ENCODE data around the gene PLCL2.
A peak's percentile ranks its signal among the peaks of the same experiment; 100 is the strongest.

The PLCL2 gene

GRCh38 chr3:17070161-17070959, 185.6 kb downstream of the PLCL2 start:
- peaks cover 62% of the 10 kb centered on the region for H3K36me3 Mint-ChIP-seq (ENCODE audit: low read depth)
- no peaks in the 10 kb centered on the region for H3K9me3 Mint-ChIP-seq
- no peak for DNase-seq

GRCh38 chr3:17074559-17074958, 189.8 kb downstream of the PLCL2 start:
- peaks cover 77% of the 10 kb centered on the region for H3K36me3 Mint-ChIP-seq (ENCODE audit: low read depth)
- peaks cover 63% of the 10 kb centered on the region for H3K4me1 Mint-ChIP-seq (ENCODE audit: low read depth)
- H3K4me3 Mint-ChIP-seq = no peak overlapping the region
- H3K27me3 Mint-ChIP-seq = no peaks in the 10 kb centered on the region
- peaks cover 4% of the 10 kb centered on the region for H3K9me3 Mint-ChIP-seq
- H3K27ac Mint-ChIP-seq = no peak overlapping the region
- DNase-seq = no peak

More at GRCh38 chr3:17070161-17070959, 185.6 kb downstream of the PLCL2 start:
- H3K27ac Mint-ChIP-seq = peak overlapping the region; percentile 19
- peaks cover 34% of the 10 kb centered on the region for H3K4me1 Mint-ChIP-seq (ENCODE audit: low read depth)
- H3K4me3 Mint-ChIP-seq = no peak overlapping the region
- no peaks in the 10 kb centered on the region for H3K27me3 Mint-ChIP-seq

- peaks cover 4% of the 10 kb centered on the region for H3K9me3 Mint-ChIP-seq
- DNase-seq = no peak
- H3K4me1 Mint-ChIP-seq (ENCODE audit: low read depth) = peaks cover 68% of the 10 kb centered on the region
- H3K36me3 Mint-ChIP-seq (ENCODE audit: low read depth) = peaks cover 75% of the 10 kb centered on the region
- H3K4me3 Mint-ChIP-seq = no peak overlapping the region
- H3K27me3 Mint-ChIP-seq = no peaks in the 10 kb centered on the region
- no peak overlapping the region for H3K27ac Mint-ChIP-seq
Observed at GRCh38 chr3:17075358-17075757, 190.6 kb downstream of the PLCL2 start.

- peaks cover 74% of the 10 kb centered on the region for H3K36me3 Mint-ChIP-seq (ENCODE audit: low read depth)
- H3K4me1 Mint-ChIP-seq (ENCODE audit: low read depth) = peaks cover 66% of the 10 kb centered on the region
- H3K27me3 Mint-ChIP-seq = no peaks in the 10 kb centered on the region
- DNase-seq = no peak
- H3K9me3 Mint-ChIP-seq = peaks cover 4% of the 10 kb centered on the region
- no peak overlapping the region for H3K27ac Mint-ChIP-seq
- no peak overlapping the region for H3K4me3 Mint-ChIP-seq
Observed at GRCh38 chr3:17075907-17076306, 191.2 kb downstream of the PLCL2 start.

- peaks cover 68% of the 10 kb centered on the region for H3K4me1 Mint-ChIP-seq (ENCODE audit: low read depth)
Observed at GRCh38 chr3:17076940-17077605, 192.3 kb downstream of the PLCL2 start.

GRCh38 chr3:17077606-17078005, 192.9 kb downstream of the PLCL2 start:
- peaks cover 4% of the 10 kb centered on the region for H3K9me3 Mint-ChIP-seq
- DNase-seq = no peak
- H3K27me3 Mint-ChIP-seq = no peaks in the 10 kb centered on the region
- peaks cover 82% of the 10 kb centered on the region for H3K36me3 Mint-ChIP-seq (ENCODE audit: low read depth)
- no peak overlapping the region for H3K4me3 Mint-ChIP-seq
- H3K4me1 Mint-ChIP-seq (ENCODE audit: low read depth) = peaks cover 68% of the 10 kb centered on the region
- peak overlapping the region; percentile 1 for H3K27ac Mint-ChIP-seq

More at GRCh38 chr3:17076940-17077605, 192.3 kb downstream of the PLCL2 start:
- Mint-ChIP-seq H3K27me3 (no peaks in the 10 kb centered on the region), H3K9me3 (peaks cover 4% of the 10 kb centered on the region), H3K4me3 (no peak overlapping the region), H3K36me3 (ENCODE audit: low read depth) (peaks cover 77% of the 10 kb centered on the region), H3K27ac (peak overlapping the region; percentile 1)
- no peak for DNase-seq

- peaks cover 59% of the 10 kb centered on the region for H3K4me1 Mint-ChIP-seq (ENCODE audit: low read depth)
- H3K36me3 Mint-ChIP-seq (ENCODE audit: low read depth) = peaks cover 86% of the 10 kb centered on the region
- H3K4me3 Mint-ChIP-seq = no peak overlapping the region
- no peaks in the 10 kb centered on the region for H3K27me3 Mint-ChIP-seq
- no peak for DNase-seq
- peak overlapping the region; percentile 38 for H3K27ac Mint-ChIP-seq
- H3K9me3 Mint-ChIP-seq = peaks cover 4% of the 10 kb centered on the region
Observed at GRCh38 chr3:17078926-17079465, 194.2 kb downstream of the PLCL2 start.

- peak overlapping the region; percentile 61 for H3K27ac Mint-ChIP-seq
- H3K9me3 Mint-ChIP-seq = peaks cover 4% of the 10 kb centered on the region
Observed at GRCh38 chr3:17079933-17080332, 195.2 kb downstream of the PLCL2 start.

GRCh38 chr3:17081520-17081919, 196.8 kb downstream of the PLCL2 start:
- Mint-ChIP-seq H3K4me3 (no peak overlapping the region), H3K36me3 (ENCODE audit: low read depth) (peaks cover 83% of the 10 kb centered on the region)

More at GRCh38 chr3:17079933-17080332, 195.2 kb downstream of the PLCL2 start:
- Mint-ChIP-seq H3K36me3 (ENCODE audit: low read depth) (peaks cover 87% of the 10 kb centered on the region), H3K4me1 (ENCODE audit: low read depth) (peaks cover 49% of the 10 kb centered on the region), H3K4me3 (no peak overlapping the region), H3K27me3 (no peaks in the 10 kb centered on the region)
- no peak for DNase-seq

GRCh38 chr3:17087509-17087908, 202.8 kb downstream of the PLCL2 start:
- DNase-seq = no peak

More at GRCh38 chr3:17081520-17081919, 196.8 kb downstream of the PLCL2 start:
- no peak for DNase-seq
- Mint-ChIP-seq H3K4me1 (ENCODE audit: low read depth) (peaks cover 45% of the 10 kb centered on the region), H3K27ac (no peak overlapping the region), H3K27me3 (no peaks in the 10 kb centered on the region), H3K9me3 (peaks cover 4% of the 10 kb centered on the region)

GRCh38 chr3:17088017-17088416, 203.3 kb downstream of the PLCL2 start:
- Mint-ChIP-seq H3K27ac (no peak overlapping the region), H3K9me3 (no peaks in the 10 kb centered on the region), H3K36me3 (ENCODE audit: low read depth) (peaks cover 64% of the 10 kb centered on the region), H3K27me3 (no peaks in the 10 kb centered on the region), H3K4me1 (ENCODE audit: low read depth) (peaks cover 37% of the 10 kb centered on the region), H3K4me3 (no peak overlapping the region)
- no peak for DNase-seq

More at GRCh38 chr3:17087509-17087908, 202.8 kb downstream of the PLCL2 start:
- Mint-ChIP-seq H3K27ac (no peak overlapping the region), H3K4me1 (ENCODE audit: low read depth) (peaks cover 37% of the 10 kb centered on the region), H3K9me3 (no peaks in the 10 kb centered on the region), H3K27me3 (no peaks in the 10 kb centered on the region), H3K4me3 (no peak overlapping the region), H3K36me3 (ENCODE audit: low read depth) (peaks cover 66% of the 10 kb centered on the region)

- Mint-ChIP-seq H3K9me3 (no peaks in the 10 kb centered on the region), H3K27me3 (no peaks in the 10 kb centered on the region), H3K4me3 (no peak overlapping the region), H3K36me3 (ENCODE audit: low read depth) (peaks cover 60% of the 10 kb centered on the region), H3K4me1 (ENCODE audit: low read depth) (peaks cover 35% of the 10 kb centered on the region), H3K27ac (peak overlapping the region; percentile 54)
- DNase-seq = peak; percentile 40
Observed at GRCh38 chr3:17088602-17089313, 204.0 kb downstream of the PLCL2 start.

GRCh38 chr3:17089314-17089700, 204.6 kb downstream of the PLCL2 start:
- no peak for DNase-seq
- Mint-ChIP-seq H3K36me3 (ENCODE audit: low read depth) (peaks cover 57% of the 10 kb centered on the region), H3K4me3 (no peak overlapping the region)

GRCh38 chr3:17090280-17090983, 205.7 kb downstream of the PLCL2 start:
- peaks cover 35% of the 10 kb centered on the region for H3K4me1 Mint-ChIP-seq (ENCODE audit: low read depth)
- no peak for DNase-seq
- H3K9me3 Mint-ChIP-seq = no peaks in the 10 kb centered on the region
- H3K27me3 Mint-ChIP-seq = no peaks in the 10 kb centered on the region
- H3K27ac Mint-ChIP-seq = no peak overlapping the region
- peaks cover 50% of the 10 kb centered on the region for H3K36me3 Mint-ChIP-seq (ENCODE audit: low read depth)
- H3K4me3 Mint-ChIP-seq = no peak overlapping the region

More at GRCh38 chr3:17089314-17089700, 204.6 kb downstream of the PLCL2 start:
- Mint-ChIP-seq H3K9me3 (no peaks in the 10 kb centered on the region), H3K4me1 (ENCODE audit: low read depth) (peaks cover 35% of the 10 kb centered on the region), H3K27me3 (no peaks in the 10 kb centered on the region), H3K27ac (no peak overlapping the region)

Data from activated T-cell treated with anti-CD3 and anti-CD28 coated beads, Interleukin-2, amount 50 U/mL, for 24 hours (primary cell).